NCI-H146 (cell line): ENCODE data around the gene NUP54.

Experiments used
- DNase-seq: peaks from one replicate; lab custom pipeline; 2025; lab: John Stamatoyannopoulos, UW

Gene NUP54, protein sequence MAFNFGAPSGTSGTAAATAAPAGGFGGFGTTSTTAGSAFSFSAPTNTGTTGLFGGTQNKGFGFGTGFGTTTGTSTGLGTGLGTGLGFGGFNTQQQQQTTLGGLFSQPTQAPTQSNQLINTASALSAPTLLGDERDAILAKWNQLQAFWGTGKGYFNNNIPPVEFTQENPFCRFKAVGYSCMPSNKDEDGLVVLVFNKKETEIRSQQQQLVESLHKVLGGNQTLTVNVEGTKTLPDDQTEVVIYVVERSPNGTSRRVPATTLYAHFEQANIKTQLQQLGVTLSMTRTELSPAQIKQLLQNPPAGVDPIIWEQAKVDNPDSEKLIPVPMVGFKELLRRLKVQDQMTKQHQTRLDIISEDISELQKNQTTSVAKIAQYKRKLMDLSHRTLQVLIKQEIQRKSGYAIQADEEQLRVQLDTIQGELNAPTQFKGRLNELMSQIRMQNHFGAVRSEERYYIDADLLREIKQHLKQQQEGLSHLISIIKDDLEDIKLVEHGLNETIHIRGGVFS

GRCh38 chr4:76148142-76148865, at the start of gene NUP54:
TSS of gene NUP54 (minus strand) at chr4:76148397. CDS start at chr4:76148374, 23 bp downstream.
- peak; percentile 94 for DNase-seq

GRCh38 chr4:76197031-76197743, 49.0 kb upstream of the NUP54 start:
- peak; percentile 4 for DNase-seq

DNA sequence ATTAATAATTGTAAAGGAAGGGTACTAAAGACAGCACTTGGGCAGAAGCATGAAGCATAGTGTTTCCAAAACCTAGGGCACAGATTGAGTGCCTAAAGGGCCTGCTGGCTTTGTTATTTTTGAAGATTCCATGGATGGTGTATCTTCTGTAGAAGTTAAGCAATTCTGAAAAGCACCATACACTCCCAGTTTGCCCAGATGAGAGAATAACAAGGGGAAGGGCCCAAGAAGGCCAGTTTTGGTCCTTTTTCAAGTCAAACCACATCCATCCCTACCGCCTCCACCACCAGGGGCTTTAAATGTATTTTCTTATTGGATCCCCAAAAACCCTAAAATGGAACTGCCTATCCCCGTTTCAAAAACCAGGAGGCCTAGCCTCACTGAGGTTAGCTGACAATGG, 48.2 kb upstream of the NUP54 start:
- DNase-seq = no peak

DNA sequence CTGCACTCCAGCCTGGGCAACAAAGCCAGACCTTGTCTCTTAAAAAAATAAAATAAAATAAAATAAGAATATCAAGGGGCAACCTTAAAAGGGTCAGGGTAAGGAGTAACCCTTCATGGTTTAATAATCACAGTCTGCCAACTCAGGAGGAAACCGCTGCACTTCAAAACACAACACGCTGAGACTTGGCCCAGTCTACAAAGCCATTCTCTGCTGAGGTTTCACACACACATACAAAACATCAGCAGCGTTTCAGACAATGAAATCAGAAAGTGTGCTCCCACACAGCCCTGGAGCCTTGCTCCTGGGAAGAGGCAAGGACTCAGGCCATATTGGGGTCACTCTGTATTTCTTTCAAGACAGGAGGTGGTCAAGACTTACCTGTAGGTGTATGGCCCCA, 47.1 kb upstream of the NUP54 start:
- no peak for DNase-seq

GRCh38 chr4:76194325-76194724, 46.1 kb upstream of the NUP54 start:
- no peak for DNase-seq

- no peak for DNase-seq
Measured at GRCh38 chr4:76192236-76192635, 44.0 kb upstream of the NUP54 start.

GRCh38 chr4:76188557-76188956, 40.4 kb upstream of the NUP54 start:
- no peak for DNase-seq

DNA sequence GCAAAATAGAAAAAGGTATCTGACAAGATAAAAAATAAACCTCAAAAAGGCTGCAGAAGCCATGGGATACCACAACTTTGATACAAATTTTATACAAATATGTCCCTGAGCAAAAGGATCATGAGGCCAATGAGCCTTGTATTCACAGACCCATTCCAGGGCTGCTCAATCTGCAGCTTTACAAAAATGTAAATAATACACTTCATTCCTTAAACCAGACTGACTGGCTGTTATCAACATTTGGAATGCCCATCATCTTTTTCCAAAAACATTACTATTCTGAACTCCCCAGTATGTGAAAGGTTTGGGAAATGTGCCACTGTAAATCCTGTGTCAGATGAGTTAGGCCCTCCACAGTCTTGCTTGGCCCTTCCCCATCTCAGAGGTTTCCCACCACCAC, 40.0 kb upstream of the NUP54 start:
- DNase-seq = no peak

GRCh38 chr4:76187152-76187551, 39.0 kb upstream of the NUP54 start:
- no peak for DNase-seq

GRCh38 chr4:76182463-76182862, 34.3 kb upstream of the NUP54 start:
- no peak for DNase-seq

DNA sequence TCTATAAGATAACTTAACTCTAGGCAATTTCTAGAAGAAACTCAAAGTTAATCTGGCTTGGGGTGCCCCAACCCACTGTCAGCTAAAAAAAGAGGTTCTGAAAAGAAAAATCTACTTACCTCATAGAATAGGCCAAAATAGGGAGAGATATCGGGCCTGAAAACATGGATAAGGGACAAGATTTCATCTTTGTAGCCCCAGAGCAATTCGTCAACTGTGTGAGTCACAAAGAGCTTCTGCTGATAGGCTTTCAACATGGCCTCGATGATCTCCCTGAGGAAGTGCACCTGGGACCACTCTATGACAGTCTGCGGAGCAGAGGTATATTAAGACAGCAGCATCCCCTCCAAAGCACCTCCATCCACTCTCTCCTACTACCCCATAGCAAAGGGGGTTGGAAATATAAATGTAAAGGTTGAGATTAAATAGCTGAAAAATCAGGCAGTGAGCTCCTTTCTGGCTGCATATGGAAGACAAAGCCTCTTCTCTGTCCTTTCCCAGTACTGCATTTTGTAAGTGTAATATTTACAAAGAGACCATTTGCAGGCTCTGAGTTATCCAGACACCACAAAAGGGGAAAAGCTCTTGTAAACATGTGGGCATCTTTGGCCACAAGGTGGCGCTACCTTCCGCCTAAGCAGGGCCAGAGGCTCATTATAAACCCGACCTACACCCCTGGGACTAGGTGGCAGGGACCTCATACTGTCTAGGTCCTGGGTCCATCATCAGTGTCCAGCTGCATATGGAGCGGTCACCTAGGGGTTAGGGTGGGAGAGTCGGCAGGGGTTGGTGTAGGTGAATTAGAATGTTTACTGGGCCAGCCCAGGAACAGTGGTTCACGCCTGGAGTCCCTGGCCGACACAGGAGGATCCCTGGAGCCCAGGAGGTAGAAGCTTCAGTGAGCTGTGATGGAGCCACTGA, 31.5 kb upstream of the NUP54 start:
- DNase-seq = peak; percentile 78

DNA sequence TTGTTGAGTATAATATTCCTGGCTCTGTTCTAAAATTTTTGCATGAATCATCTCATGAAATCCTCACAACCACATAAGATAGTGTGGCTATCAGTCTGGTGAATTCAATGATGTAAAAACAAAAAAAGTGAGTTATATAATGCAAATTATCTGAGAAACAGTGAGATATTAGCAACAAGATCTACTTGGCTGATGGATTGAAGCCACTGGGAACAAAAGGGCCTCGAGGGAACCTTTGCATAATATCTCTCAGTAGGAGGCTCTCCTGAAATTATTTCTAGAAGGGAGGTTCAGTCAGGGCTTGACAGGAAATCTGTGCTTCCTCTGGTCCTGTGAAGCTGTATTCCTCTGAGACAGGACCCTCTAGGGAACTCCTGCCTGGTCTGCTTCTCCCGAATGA, 30.1 kb upstream of the NUP54 start:
- no peak for DNase-seq

DNA sequence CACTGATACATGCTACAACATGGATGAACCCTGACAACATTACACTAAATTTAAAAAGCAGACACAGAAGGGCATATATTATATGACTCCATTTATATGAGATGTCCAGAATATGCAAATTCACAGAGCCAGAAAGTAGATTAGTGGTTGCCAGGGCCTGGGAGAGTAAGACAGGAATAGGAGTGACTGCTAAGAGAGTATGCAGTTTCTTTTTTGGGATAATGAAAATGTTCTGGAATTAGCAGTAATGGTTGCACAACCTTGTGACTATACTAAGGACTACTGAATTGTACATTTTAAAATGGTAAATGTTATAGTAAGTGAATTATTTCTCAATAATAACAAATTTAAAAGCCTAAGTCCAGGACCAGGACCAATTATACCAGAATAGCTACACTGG, 29.5 kb upstream of the NUP54 start:
- no peak for DNase-seq

DNA sequence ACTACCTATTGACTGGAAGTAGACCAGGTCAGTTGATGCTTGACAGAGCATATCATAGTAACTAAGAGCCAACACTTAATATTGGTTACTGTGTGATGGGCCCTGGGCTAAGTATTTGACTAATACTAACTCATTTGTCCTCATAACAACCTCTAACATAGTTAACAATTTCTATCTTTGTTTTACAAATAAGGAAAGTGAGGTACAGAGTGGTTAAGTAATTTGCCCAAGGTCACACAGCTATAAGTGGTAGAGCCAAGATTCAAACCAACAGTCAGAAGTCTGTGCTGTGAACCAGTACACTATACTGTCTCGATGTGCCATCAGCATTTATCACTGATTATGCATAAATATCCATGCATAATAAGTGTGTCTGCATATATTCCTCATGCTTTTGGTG, 27.1 kb upstream of the NUP54 start:
- no peak for DNase-seq

GRCh38 chr4:76174216-76174615, 26.0 kb upstream of the NUP54 start:
- no peak for DNase-seq

- no peak for DNase-seq
Measured at GRCh38 chr4:76168688-76169087, 20.5 kb upstream of the NUP54 start.

- DNase-seq = no peak
Measured at GRCh38 chr4:76166480-76166879, 18.3 kb upstream of the NUP54 start.

GRCh38 chr4:76160355-76160754, 12.2 kb upstream of the NUP54 start:
- no peak for DNase-seq

DNA sequence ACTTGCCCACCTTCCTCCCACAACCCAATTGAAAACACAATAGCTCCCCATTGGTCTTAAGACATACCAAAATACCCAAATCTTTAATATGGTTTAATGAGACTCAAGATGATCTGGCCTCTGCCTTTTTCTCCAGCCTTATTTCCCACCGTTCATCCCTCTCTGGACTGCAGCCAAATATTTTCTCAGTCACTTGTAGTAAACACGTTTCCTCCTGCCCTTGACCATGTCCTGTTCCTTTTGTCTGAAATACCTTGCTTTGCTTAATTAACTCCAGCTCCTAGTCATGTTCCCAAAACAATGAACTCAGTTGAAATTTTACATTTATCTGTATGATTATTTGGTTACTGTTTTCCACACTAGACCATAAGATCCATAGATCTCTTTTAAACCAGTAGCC, 8.4 kb upstream of the NUP54 start:
- DNase-seq = no peak

DNA sequence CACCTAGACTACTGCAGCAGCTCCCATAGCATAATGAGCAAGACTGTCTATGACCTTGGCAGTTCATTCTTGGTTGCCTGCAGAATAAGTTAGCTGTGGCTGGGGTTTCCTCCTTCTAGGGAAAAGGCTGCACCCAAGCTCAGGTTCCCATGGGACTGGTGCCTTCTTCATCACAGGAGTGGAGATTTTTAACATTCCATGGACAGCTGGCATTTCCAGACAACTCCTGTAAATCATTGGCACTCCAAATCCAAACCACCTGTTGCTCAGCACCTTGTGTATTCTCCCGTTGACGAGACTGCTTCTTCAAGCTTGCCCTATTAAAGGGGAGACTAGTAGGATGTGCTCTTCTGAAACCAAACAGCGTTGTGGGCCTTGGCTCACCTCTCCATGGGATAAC, 7.8 kb upstream of the NUP54 start:
- DNase-seq = no peak

GRCh38 chr4:76153356-76153755, 5.2 kb upstream of the NUP54 start:
- no peak for DNase-seq
